K562 (cell line): ENCODE measurements around the gene TESMIN. TPM values are rescaled to one million over a fixed set of nuclear protein-coding genes. Genes with fewer than 3 reads are reported as not detected.

Source experiments
- ATAC-seq: fragments of 200-7000 bp; cut with Tn5 transposase; 3 replicates; pipeline ENCODE4 v1.9.1; 2020; ENCODE audit warnings: moderate library complexity
- BruUV-seq: library from RNA; stranded (reverse); fragments of 400-500 nt; replicated peaks from 2 replicates; lab custom pipeline; 2021; lab: Mats Ljungman, UMichigan
- CTCF ChIA-PET: fragments of 300-600 bp; formaldehyde crosslinking; extraction: SDS; loops from one replicate; lab custom pipeline; 2021; ENCODE audit warnings: low intra/inter-chr PET ratio; lab: Yijun Ruan, JAX
- POLR2A ChIA-PET: fragments of 300-600, 350-650 bp; sonication (Branson Sonifier 250); formaldehyde crosslinking; extraction: SDS; loops from one replicate; lab custom pipeline; 2021; ENCODE audit warnings: antibody characterized with exemption, inconsistent platforms; lab: Yijun Ruan, JAX
- DNase-seq, 4 experiments: peaks; one replicate each; pipeline versions ENCODE4 v3.0.0 to v3.0.0-alpha.2; 2011 to 2018; ENCODE audit warnings: low spot score in 3 of 4, mixed read lengths in 3 of 4; ENCODE audit errors: extremely low read depth in 1 of 4
- FAIRE-seq: peaks from 2 replicates; lab custom pipeline; 2011; peaks lifted over from hg19 to GRCh38; lab: Jason Lieb, UNC
- H2AFZ ChIP-seq: 2 replicates; pipeline ENCODE4 v1.6.0; 2011; ENCODE audit warnings: low read depth, low read length, control low read depth, inconsistent platforms
- H3K27ac ChIP-seq: fragments of 200-600 bp; 3 replicates; pipeline ENCODE4 v1.8.0; 2011; ENCODE audit warnings: low read depth, mild to moderate bottlenecking, control low read depth, inconsistent platforms, low read length, moderate library complexity, mixed read lengths; ENCODE audit errors: extremely low read depth
- H3K27me3 ChIP-seq, 2 experiments: fragments of 300-600 bp in 1 of 2; 2 replicates in 1 of 2; 3 replicates in 1 of 2; pipeline versions ENCODE4 v1.6.0 to v1.8.0; 2011; ENCODE audit warnings: inconsistent platforms in 2 of 2, low read length in 2 of 2, mild to moderate bottlenecking in 1 of 2, mixed read lengths in 1 of 2, moderate library complexity in 1 of 2; ENCODE audit not compliant: control insufficient read depth in 2 of 2, insufficient read depth in 2 of 2
- H3K36me3 ChIP-seq: fragments of 300-600 bp; 3 replicates; pipeline ENCODE4 v1.8.0; 2011; ENCODE audit warnings: mild to moderate bottlenecking, low read length, inconsistent platforms; ENCODE audit not compliant: control insufficient read depth, insufficient read depth
- H3K4me1 ChIP-seq, 2 experiments: fragments of 200-600 bp in 1 of 2; replicated peaks in 1 of 2; 2 replicates in 1 of 2; 3 replicates in 1 of 2; pipeline versions ENCODE4 v1.5.1 to v1.8.0; 2011; ENCODE audit warnings: inconsistent platforms in 2 of 2, low read length in 2 of 2, mild to moderate bottlenecking in 1 of 2, mixed read lengths in 1 of 2, moderate library complexity in 1 of 2; ENCODE audit not compliant: control insufficient read depth in 2 of 2, insufficient read depth in 2 of 2
- H3K4me2 ChIP-seq: 2 replicates; pipeline ENCODE4 v1.6.1; 2011; ENCODE audit warnings: low read length, control low read depth, inconsistent platforms, mixed read lengths; ENCODE audit not compliant: insufficient read depth
- H3K4me3 ChIP-seq: fragments of 200-600 bp; sonication (generic), shearing (Covaris generic); 2 replicates; pipeline ENCODE4 v1.5.1; 2016; ENCODE audit warnings: control low read depth, inconsistent platforms
- H3K79me2 ChIP-seq: fragments of 200-600 bp; 3 replicates; pipeline ENCODE4 v1.8.0; 2011; ENCODE audit warnings: low read length, inconsistent platforms; ENCODE audit not compliant: control insufficient read depth, insufficient read depth
- H3K9ac ChIP-seq, 2 experiments: 2 replicates each; pipeline versions ENCODE4 v1.6.0 to v1.6.1; 2011; ENCODE audit warnings: low read depth in 2 of 2, low read length in 2 of 2, control low read depth in 1 of 2, inconsistent platforms in 1 of 2, mild to moderate bottlenecking in 1 of 2, mixed read lengths in 1 of 2; ENCODE audit not compliant: insufficient read depth in 1 of 2
- H3K9me1 ChIP-seq: one replicate; pipeline ENCODE4 v1.6.0; 2011; ENCODE audit warnings: inconsistent platforms, mild to moderate bottlenecking, low read length, moderate library complexity; ENCODE audit not compliant: control insufficient read depth, insufficient read depth
- H3K9me3 ChIP-seq: replicated peaks from 2 replicates; pipeline ENCODE4 v1.5.1; 2011; ENCODE audit warnings: low read depth, low read length, inconsistent platforms; ENCODE audit not compliant: control insufficient read depth, insufficient read depth
- H4K20me1 ChIP-seq: replicated peaks from 2 replicates; pipeline ENCODE4 v1.6.1; 2011; ENCODE audit warnings: low read length, inconsistent platforms, mixed read lengths; ENCODE audit not compliant: control insufficient read depth, insufficient read depth
- ASH1L ChIP-seq: fragments of 450-650 bp; IDR thresholded peaks from 2 replicates; pipeline ENCODE4 v1.6.1; 2018; ENCODE audit warnings: borderline replicate concordance, mild to moderate bottlenecking, low read depth; ENCODE audit not compliant: partially characterized antibody
- BDP1 ChIP-seq: IDR thresholded peaks from 3 replicates; pipeline ENCODE4 v1.6.1; 2011; ENCODE audit not compliant: insufficient read length, insufficient read depth
- CEBPZ ChIP-seq: fragments of 150-350 bp; IDR thresholded peaks from 2 replicates; pipeline ENCODE4 v1.6.1; 2014; ENCODE audit warnings: low read depth, mild to moderate bottlenecking, low read length, borderline replicate concordance
- FOXK1 ChIP-seq: sonication (generic); formaldehyde crosslinking; IDR thresholded peaks from 2 replicates; pipeline ENCODE4 v1.8.0; 2022; ENCODE audit warnings: missing genetic modification reagents, mild to moderate bottlenecking, borderline replicate concordance
- HNRNPL ChIP-seq: fragments of 200-400 bp; formaldehyde crosslinking; IDR thresholded peaks from 2 replicates; pipeline ENCODE4 v1.6.1; 2017; ENCODE audit warnings: low read depth, mild to moderate bottlenecking, low read length
- JUNB ChIP-seq: fragments of 450-650 bp; formaldehyde crosslinking; conservative IDR thresholded peaks from 2 replicates; pipeline ENCODE4 v1.4.0; 2020; ENCODE audit warnings: mild to moderate bottlenecking
- MAFK ChIP-seq: IDR thresholded peaks from 2 replicates; pipeline ENCODE4 v1.6.1; 2011; ENCODE audit warnings: low read length, improper control_type of control experiment
- RUNX1 ChIP-seq: sonication (generic); IDR thresholded peaks from 2 replicates; pipeline ENCODE4 v1.6.1; 2016; ENCODE audit warnings: antibody characterized with exemption, low read depth
- TFAP4 ChIP-seq: sonication (generic); formaldehyde crosslinking; IDR thresholded peaks from 2 replicates; pipeline ENCODE4 v1.8.0; 2022; ENCODE audit warnings: missing genetic modification reagents, mild to moderate bottlenecking, moderate library complexity, borderline replicate concordance
- WGBS: fragments of 100-300 bp; shearing (Covaris generic); methylation state at CpG from one replicate; pipeline ENCODE4 v1.1.6; 2016; ENCODE audit warnings: low coverage, mixed read lengths; ENCODE audit not compliant: insufficient coverage; ENCODE audit errors: missing lambda C conversion rate; 5-methylcytosine and 5-hydroxymethylcytosine counted together
- in situ Hi-C: fragments of 300-500 bp; cut with MboI; formaldehyde crosslinking; loops from 4 replicates; pipeline ENCODE4 v1.15.0; 2018; ENCODE audit warnings: inconsistent platforms, mixed read lengths
- intact Hi-C: fragments of 100-400 bp; cut with micrococcal nuclease; formaldehyde crosslinking; loops from 2 replicates; pipeline ENCODE4 v1.14.2; 2022
- polyA plus RNA-seq, 8 experiments: library from polyadenylated mRNA; depleted of rRNA in 4 of 8; stranded (reverse) in 5 of 8; unstranded in 3 of 8; fragments of >200 nt; fragmentation: Nextera tagmentation in 2 of 8; fragmentation: Illumina TruSeq in 1 of 8; extraction: Ambion mirVana in 2 of 8; extraction: Trizol in 1 of 8; gene quantifications; 2 replicates each; pipeline versions ENCODE4 v1.2.1 to v1.2.3, GENCODE V29; 2011 to 2014; ENCODE audit warnings: inconsistent platforms in 1 of 8, missing spikeins in 1 of 8
- total RNA-seq, 7 experiments: library from RNA; depleted of rRNA in 6 of 7; stranded (reverse); fragments of >200 nt in 6 of 7; fragmentation: Illumina TruSeq in 2 of 7; extraction: Trizol in 2 of 7; gene quantifications; 2 replicates each; pipeline versions ENCODE4 v1.2.1 to v1.2.3, GENCODE V29; 2011 to 2021; ENCODE audit warnings: low replicate concordance in 1 of 7

Gene TESMIN
- total and polyA plus RNA-seq, 9 of the 15 experiments (the other 6 are each of a cell fraction or from before 2014, with no cell fraction given) = 8.9 to 50.5 (median 15.0) TPM

GRCh38 chr11:68775951-68776388 is 24.6 kb upstream of the TESMIN start:
- H3K27ac ChIP-seq = no peak overlapping the region
- TF ChIP-seq RUNX1 (no peak), CEBPZ (no peak), TFAP4 (CRISPR knock-in tag) (peak; percentile 26; the same call in 1 of the 2 replicates), MAFK (no peak), JUNB (CRISPR knock-in tag) (no peak), FOXK1 (no peak), BDP1 (no peak), ASH1L (no peak), HNRNPL (no peak)
- TF ChIP-seq, all 486 proteins: peak for 1
- no peak overlapping the region for H2AFZ ChIP-seq
- no peaks in the 10 kb centered on the region for H3K27me3 ChIP-seq
- DNase-seq = no peak
- no peak overlapping the region for H3K4me3 ChIP-seq
- no TSS peak for BruUV-seq
- no peaks in the 10 kb centered on the region for H3K9me1 ChIP-seq
- no peaks in the 10 kb centered on the region for H3K79me2 ChIP-seq
- 76% methylated on average over 4 of the region's 4 CpGs for whole genome bisulfite sequencing
- no peak overlapping the region for H3K9ac ChIP-seq
- ChIA-PET POLR2A (no interaction called here), CTCF (interaction anchor here (0.6 kb wide), 1 partner anchor 632 kb away, joined by 3 read pairs; no protein-coding TSS in a partner anchor)
- no peak overlapping the region for H3K4me2 ChIP-seq
- intact Hi-C loops (no loop called here), in situ Hi-C loops (no loop called here)
- ATAC-seq = no peak
- H3K9me3 ChIP-seq = no peaks in the 10 kb centered on the region
- no peak for FAIRE-seq
- H3K36me3 ChIP-seq = peaks cover 44% of the 10 kb centered on the region; the same call in 2 of the 3 replicates
- no peaks in the 10 kb centered on the region for H4K20me1 ChIP-seq
- H3K4me1 ChIP-seq = peaks cover 0 to 6% of the 10 kb centered on the region in 2 experiments; a peak in 4 of 5 replicates
